ENCODE results near the gene NXPE3.
"Not testable (repeated sequence)": the region's sequence is repeated elsewhere in the genome, so short reads cannot be mapped to it uniquely, and the experiment has no call there.

Gene NXPE3

DNA sequence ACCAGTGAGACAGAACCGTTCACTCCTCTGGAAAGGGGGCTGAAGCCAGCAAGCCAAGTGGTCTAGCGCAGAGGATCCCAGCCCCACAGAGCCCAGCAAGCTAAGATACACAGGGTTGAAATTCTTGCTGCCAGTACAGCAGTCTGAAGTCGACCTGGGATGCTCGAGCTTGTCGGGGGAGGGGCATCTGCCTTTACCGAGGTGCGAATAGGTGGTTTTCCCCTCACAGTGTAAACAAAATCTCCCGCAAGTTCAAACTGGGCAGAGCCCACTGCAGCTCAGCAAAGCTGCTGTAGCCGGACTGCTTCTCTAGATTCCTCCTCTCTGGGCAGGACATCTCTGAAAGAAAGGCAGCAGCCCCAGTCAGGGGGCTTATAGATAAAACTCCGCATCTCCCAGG lies 43.2 kb upstream of the NXPE3 start:
- H4K91ac ChIP-seq (ENCODE audit: low read length) = no peak overlapping the region
- H2BK120ac ChIP-seq (ENCODE audit: low read depth, low read length) = no peak overlapping the region
- H4K8ac ChIP-seq (ENCODE audit: low read length) = no peak overlapping the region
- DNase-seq = no peak
- H2BK12ac ChIP-seq (ENCODE audit: low read length in 2 of 2) = no peak overlapping the region
- peaks cover 11% of the 10 kb centered on the region for H3K79me1 ChIP-seq (replicated peaks; ENCODE audit: low read length, poor library complexity, severe bottlenecking)
- H2AK5ac ChIP-seq (ENCODE audit: low read length, severe bottlenecking) = no peak overlapping the region
- H3K9me3 ChIP-seq (ENCODE audit: control insufficient read depth, low read length) = no peaks in the 10 kb centered on the region
- no peak overlapping the region for H3K23ac ChIP-seq (ENCODE audit: low read length in 2 of 2)
- no peak overlapping the region for H3K18ac ChIP-seq (ENCODE audit: low read depth in 1 of 2, low read length in 2 of 2)
- H3K14ac ChIP-seq (ENCODE audit: low read length in 2 of 2) = no peak overlapping the region
- no peaks in the 10 kb centered on the region for H3K4me1 ChIP-seq (ENCODE audit: control insufficient read depth, insufficient read depth, low read depth, low read length)
- H3K27me3 ChIP-seq (ENCODE audit: control insufficient read depth in 1 of 2, insufficient read depth in 1 of 2, low read length in 2 of 2) = no peaks in the 10 kb centered on the region
- no peak overlapping the region for H3K4me2 ChIP-seq (ENCODE audit: low read length, poor library complexity, severe bottlenecking)
- no peak overlapping the region for H2BK15ac ChIP-seq (ENCODE audit: low read depth, poor library complexity, severe bottlenecking)
- WGBS = 94% methylated on average over 10 of the region's 10 CpGs
- H3K36me3 ChIP-seq (ENCODE audit: control insufficient read depth in 1 of 2, insufficient read depth in 2 of 2, low read depth in 1 of 2, low read length in 2 of 2) = peaks cover 24 to 58% of the 10 kb centered on the region in 2 experiments
- no peak overlapping the region for H3K9ac ChIP-seq (ENCODE audit: low read length)
- no peak overlapping the region for H3K4me3 ChIP-seq (ENCODE audit: insufficient read depth in 1 of 2, low read depth in 1 of 2, low read length in 2 of 2)
- no peak overlapping the region for H3K27ac ChIP-seq (ENCODE audit: low read length, poor library complexity, severe bottlenecking)
- no peak overlapping the region for H3K4ac ChIP-seq (ENCODE audit: low read depth in 1 of 2, low read length in 2 of 2)
- H2AFZ ChIP-seq (ENCODE audit: low read depth, low read length) = no peak overlapping the region
- no peak overlapping the region for H2BK5ac ChIP-seq (ENCODE audit: low read depth, low read length, poor library complexity, severe bottlenecking)

DNA sequence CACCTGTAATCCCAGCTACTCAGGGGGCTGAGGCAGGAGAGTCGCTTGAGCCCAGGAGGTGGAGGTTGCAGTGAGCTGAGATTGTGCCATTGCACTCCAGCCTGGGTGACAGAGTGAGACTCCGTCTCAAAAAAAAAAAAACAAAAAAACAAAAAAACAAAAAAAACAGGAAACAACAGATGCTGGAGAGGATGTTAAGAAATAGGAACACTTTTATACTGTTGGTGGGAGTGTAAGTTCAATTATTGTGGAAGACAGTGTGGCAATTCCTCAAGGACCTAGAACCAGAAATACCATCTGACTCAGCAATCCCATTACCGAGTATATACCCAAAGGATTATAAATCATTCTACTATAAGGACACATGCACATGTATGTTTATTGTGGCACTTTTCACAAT lies 37.1 kb upstream of the NXPE3 start:
- H2AFZ ChIP-seq (ENCODE audit: low read depth, low read length); H4K91ac ChIP-seq (ENCODE audit: low read length); H2AK5ac ChIP-seq (ENCODE audit: low read length, severe bottlenecking); H3K79me1 ChIP-seq (replicated peaks; ENCODE audit: low read length, poor library complexity, severe bottlenecking); H3K4me2 ChIP-seq (ENCODE audit: low read length, poor library complexity, severe bottlenecking); H3K4ac ChIP-seq (ENCODE audit: low read depth in 1 of 2, low read length in 2 of 2); H3K23ac ChIP-seq (ENCODE audit: low read length in 2 of 2); H3K27ac ChIP-seq (ENCODE audit: low read length, poor library complexity, severe bottlenecking); H3K36me3 ChIP-seq (ENCODE audit: control insufficient read depth in 1 of 2, insufficient read depth in 2 of 2, low read depth in 1 of 2, low read length in 2 of 2); H3K9ac ChIP-seq (ENCODE audit: low read length); H3K4me1 ChIP-seq (ENCODE audit: control insufficient read depth, insufficient read depth, low read depth, low read length); H2BK120ac ChIP-seq (ENCODE audit: low read depth, low read length); DNase-seq; H3K9me3 ChIP-seq (ENCODE audit: control insufficient read depth, low read length); H2BK15ac ChIP-seq (ENCODE audit: low read depth, poor library complexity, severe bottlenecking); H3K18ac ChIP-seq (ENCODE audit: low read depth in 1 of 2, low read length in 2 of 2); H3K14ac ChIP-seq (ENCODE audit: low read length in 2 of 2); H4K8ac ChIP-seq (ENCODE audit: low read length); H3K27me3 ChIP-seq (ENCODE audit: control insufficient read depth in 1 of 2, insufficient read depth in 1 of 2, low read length in 2 of 2); H2BK5ac ChIP-seq (ENCODE audit: low read depth, low read length, poor library complexity, severe bottlenecking); H3K4me3 ChIP-seq (ENCODE audit: insufficient read depth in 1 of 2, low read depth in 1 of 2, low read length in 2 of 2); H2BK12ac ChIP-seq (ENCODE audit: low read length in 2 of 2): not testable (repeated sequence)
- 100% methylated on average over 1 of the region's 3 CpGs for WGBS

DNA sequence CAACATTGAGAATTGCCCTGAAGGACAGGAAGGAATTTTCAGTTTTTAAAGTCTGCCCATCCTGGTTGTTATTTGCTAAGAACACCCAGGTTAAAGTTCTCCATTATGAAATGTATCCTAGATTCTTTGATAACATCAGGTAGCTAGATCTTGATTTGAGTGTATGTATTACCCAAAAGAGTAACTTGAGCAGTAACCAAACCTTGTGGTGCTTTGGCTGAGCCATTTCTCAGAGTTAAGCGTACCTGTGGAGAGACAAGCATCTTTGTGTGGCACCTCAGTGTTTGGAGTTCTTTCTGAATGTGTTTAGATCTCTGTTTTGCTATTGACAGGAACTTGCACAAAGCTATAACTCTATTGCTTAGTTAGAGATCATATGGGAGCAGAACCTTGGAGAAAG lies 34.2 kb upstream of the NXPE3 start:
- H3K9me3 ChIP-seq (ENCODE audit: control insufficient read depth, low read length) = no peaks in the 10 kb centered on the region
- no peak for DNase-seq
- no peak overlapping the region for H2BK5ac ChIP-seq (ENCODE audit: low read depth, low read length, poor library complexity, severe bottlenecking)
- H3K27ac ChIP-seq (ENCODE audit: low read length, poor library complexity, severe bottlenecking) = no peak overlapping the region
- H3K18ac ChIP-seq (ENCODE audit: low read depth in 1 of 2, low read length in 2 of 2) = no peak overlapping the region
- H4K91ac ChIP-seq (ENCODE audit: low read length) = no peak overlapping the region
- peaks cover 0 to 3% of the 10 kb centered on the region in 2 experiments for H3K36me3 ChIP-seq (ENCODE audit: control insufficient read depth in 1 of 2, insufficient read depth in 2 of 2, low read depth in 1 of 2, low read length in 2 of 2)
- H2AFZ ChIP-seq (ENCODE audit: low read depth, low read length) = no peak overlapping the region
- no peak overlapping the region for H3K4ac ChIP-seq (ENCODE audit: low read depth in 1 of 2, low read length in 2 of 2)
- H3K9ac ChIP-seq (ENCODE audit: low read length) = no peak overlapping the region
- H3K23ac ChIP-seq (ENCODE audit: low read length in 2 of 2) = no peak overlapping the region
- no peak overlapping the region for H2BK12ac ChIP-seq (ENCODE audit: low read length in 2 of 2)
- H3K4me3 ChIP-seq (ENCODE audit: insufficient read depth in 1 of 2, low read depth in 1 of 2, low read length in 2 of 2) = no peak overlapping the region
- no peak overlapping the region for H2AK5ac ChIP-seq (ENCODE audit: low read length, severe bottlenecking)
- H3K27me3 ChIP-seq (ENCODE audit: control insufficient read depth in 1 of 2, insufficient read depth in 1 of 2, low read length in 2 of 2) = no peaks in the 10 kb centered on the region
- WGBS = 58% methylated on average over 1 of the region's 1 CpG
- H3K79me1 ChIP-seq (replicated peaks; ENCODE audit: low read length, poor library complexity, severe bottlenecking) = peaks cover 5% of the 10 kb centered on the region
- no peak overlapping the region for H3K14ac ChIP-seq (ENCODE audit: low read length in 2 of 2)
- no peaks in the 10 kb centered on the region for H3K4me1 ChIP-seq (ENCODE audit: control insufficient read depth, insufficient read depth, low read depth, low read length)
- H2BK120ac ChIP-seq (ENCODE audit: low read depth, low read length) = no peak overlapping the region
- H4K8ac ChIP-seq (ENCODE audit: low read length) = no peak overlapping the region
- no peak overlapping the region for H2BK15ac ChIP-seq (ENCODE audit: low read depth, poor library complexity, severe bottlenecking)
- H3K4me2 ChIP-seq (ENCODE audit: low read length, poor library complexity, severe bottlenecking) = no peak overlapping the region

DNA sequence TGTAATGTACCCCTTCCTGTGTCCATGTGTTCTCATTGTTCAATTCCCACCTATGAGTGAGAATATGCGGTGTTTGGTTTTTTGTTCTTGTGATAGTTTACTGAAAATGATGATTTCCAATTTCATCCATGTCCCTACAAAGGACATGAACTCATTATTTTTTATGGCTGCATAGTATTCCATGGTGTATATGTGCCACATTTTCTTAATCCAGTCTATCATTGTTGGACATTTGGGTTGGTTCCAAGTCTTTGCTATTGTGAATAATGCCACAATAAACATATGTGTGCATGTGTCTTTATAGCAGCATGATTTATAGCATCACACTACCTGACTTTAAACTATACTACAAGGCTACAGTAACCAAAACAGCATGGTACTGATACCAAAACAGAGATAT lies 33.1 kb upstream of the NXPE3 start:
- not testable (repeated sequence) for H2BK5ac ChIP-seq (ENCODE audit: low read depth, low read length, poor library complexity, severe bottlenecking); DNase-seq; H3K79me1 ChIP-seq (replicated peaks; ENCODE audit: low read length, poor library complexity, severe bottlenecking); H3K27ac ChIP-seq (ENCODE audit: low read length, poor library complexity, severe bottlenecking); H3K23ac ChIP-seq (ENCODE audit: low read length in 2 of 2); H3K4me1 ChIP-seq (ENCODE audit: control insufficient read depth, insufficient read depth, low read depth, low read length); H3K4ac ChIP-seq (ENCODE audit: low read depth in 1 of 2, low read length in 2 of 2); H2BK120ac ChIP-seq (ENCODE audit: low read depth, low read length); H4K8ac ChIP-seq (ENCODE audit: low read length); H2AFZ ChIP-seq (ENCODE audit: low read depth, low read length); H3K14ac ChIP-seq (ENCODE audit: low read length in 2 of 2); H2BK15ac ChIP-seq (ENCODE audit: low read depth, poor library complexity, severe bottlenecking); H2AK5ac ChIP-seq (ENCODE audit: low read length, severe bottlenecking); H3K18ac ChIP-seq (ENCODE audit: low read depth in 1 of 2, low read length in 2 of 2); H3K9me3 ChIP-seq (ENCODE audit: control insufficient read depth, low read length); H3K36me3 ChIP-seq (ENCODE audit: control insufficient read depth in 1 of 2, insufficient read depth in 2 of 2, low read depth in 1 of 2, low read length in 2 of 2); H2BK12ac ChIP-seq (ENCODE audit: low read length in 2 of 2); H3K4me2 ChIP-seq (ENCODE audit: low read length, poor library complexity, severe bottlenecking); H3K9ac ChIP-seq (ENCODE audit: low read length); H3K4me3 ChIP-seq (ENCODE audit: insufficient read depth in 1 of 2, low read depth in 1 of 2, low read length in 2 of 2); H3K27me3 ChIP-seq (ENCODE audit: control insufficient read depth in 1 of 2, insufficient read depth in 1 of 2, low read length in 2 of 2); H4K91ac ChIP-seq (ENCODE audit: low read length)
- WGBS = no CpG with 5 or more reads among the region's 1 CpG
